GM12872 (cell line): Measurements from ENCODE around the gene DTD2.

Experiments
- TF ChIP-seq, protein P1 (sequence below): IDR thresholded peaks from 3 replicates; pipeline ENCODE4 v1.5.1; 2011; ENCODE audit warnings: low read depth, mild to moderate bottlenecking, low read length, moderate library complexity; ENCODE audit not compliant: insufficient read depth

Gene DTD2

DNA sequence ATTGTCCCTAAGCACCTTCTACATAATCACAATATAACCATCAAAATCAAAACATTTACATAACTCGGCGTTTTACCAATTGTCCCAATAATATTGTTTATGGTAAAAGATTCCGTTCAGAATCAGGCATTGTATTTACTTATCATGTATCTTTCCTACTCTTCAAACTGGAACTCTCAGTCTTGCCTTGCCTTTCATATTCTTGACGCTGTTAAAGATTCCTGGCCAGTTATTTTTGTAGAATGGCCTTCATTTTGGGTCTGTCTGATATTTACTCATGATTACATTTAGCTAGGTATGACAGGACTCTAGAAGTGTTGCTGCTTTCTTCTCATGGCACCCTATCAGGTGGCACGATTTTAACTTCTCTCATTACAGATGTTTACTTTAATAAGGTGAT, 36.1 kb downstream of the DTD2 start:
- TF ChIP-seq, protein P1, sequence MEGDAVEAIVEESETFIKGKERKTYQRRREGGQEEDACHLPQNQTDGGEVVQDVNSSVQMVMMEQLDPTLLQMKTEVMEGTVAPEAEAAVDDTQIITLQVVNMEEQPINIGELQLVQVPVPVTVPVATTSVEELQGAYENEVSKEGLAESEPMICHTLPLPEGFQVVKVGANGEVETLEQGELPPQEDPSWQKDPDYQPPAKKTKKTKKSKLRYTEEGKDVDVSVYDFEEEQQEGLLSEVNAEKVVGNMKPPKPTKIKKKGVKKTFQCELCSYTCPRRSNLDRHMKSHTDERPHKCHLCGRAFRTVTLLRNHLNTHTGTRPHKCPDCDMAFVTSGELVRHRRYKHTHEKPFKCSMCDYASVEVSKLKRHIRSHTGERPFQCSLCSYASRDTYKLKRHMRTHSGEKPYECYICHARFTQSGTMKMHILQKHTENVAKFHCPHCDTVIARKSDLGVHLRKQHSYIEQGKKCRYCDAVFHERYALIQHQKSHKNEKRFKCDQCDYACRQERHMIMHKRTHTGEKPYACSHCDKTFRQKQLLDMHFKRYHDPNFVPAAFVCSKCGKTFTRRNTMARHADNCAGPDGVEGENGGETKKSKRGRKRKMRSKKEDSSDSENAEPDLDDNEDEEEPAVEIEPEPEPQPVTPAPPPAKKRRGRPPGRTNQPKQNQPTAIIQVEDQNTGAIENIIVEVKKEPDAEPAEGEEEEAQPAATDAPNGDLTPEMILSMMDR: no peak

DNA sequence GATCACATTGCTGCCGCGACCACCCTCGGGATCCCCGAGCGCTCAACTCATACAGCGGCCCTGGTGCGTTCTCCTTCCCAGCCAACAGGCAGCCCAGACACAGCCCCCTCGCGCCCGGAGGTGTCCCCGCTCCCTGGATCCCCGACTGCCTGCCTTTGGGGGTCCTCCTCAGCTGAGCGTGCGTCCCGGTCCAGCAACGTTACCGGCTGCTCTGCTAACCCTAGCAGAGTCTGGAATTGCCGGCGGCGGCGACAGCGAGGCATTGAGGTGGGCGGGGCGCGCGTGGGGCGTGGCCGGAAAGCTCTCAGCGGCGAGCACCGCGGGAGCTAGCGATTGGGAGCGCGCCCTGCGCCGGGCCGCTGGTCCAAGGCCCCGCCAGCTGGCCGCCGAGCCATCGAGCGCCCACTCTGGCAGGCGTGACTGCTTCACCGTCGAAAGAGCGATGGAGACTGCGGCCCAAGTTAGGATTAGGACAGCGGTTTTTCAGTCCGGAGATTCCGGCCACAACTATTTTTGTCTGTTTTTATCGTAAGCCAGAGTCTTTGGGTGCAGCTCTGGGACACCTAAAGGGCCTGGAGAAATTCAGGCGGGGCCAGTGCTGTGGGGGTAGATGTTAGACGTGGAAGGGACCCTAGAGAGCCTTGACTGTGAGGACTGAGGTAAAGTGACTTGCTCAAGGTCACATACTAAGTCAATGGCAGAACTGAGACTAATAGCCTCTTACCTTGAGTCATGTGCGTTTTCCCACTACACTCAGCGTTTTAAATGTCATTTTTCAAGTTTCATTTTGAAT, 36.8 kb downstream of the DTD2 start, which contains the start of gene HEATR5A:
HEATR5A (minus strand) TSS at position 232 of the 793 bp plus-strand sequence. CDS start 17,575 bp downstream, outside the sequence.
- TF ChIP-seq, protein P1: peak; percentile 25; the same call in 1 of the 3 replicates

DNA sequence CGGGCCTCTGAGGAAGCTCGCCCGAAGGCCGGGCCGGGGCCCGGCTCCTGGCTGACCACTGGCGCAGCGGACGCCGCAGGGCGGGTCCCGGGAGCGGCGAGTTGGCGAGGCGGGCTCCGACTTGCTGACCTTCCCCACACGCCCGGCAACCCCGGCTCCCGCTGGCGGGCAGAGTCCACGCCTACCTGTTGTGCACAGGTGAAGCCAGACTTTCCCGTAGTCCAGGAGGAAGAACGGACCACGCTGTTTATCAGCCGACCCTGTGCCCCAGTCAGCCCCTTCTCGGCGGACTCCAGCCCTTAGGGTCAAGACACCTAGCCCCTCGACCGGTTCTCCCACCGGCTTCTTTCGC, 37.4 kb downstream of the DTD2 start:
- TF ChIP-seq, protein P1: no peak

DNA sequence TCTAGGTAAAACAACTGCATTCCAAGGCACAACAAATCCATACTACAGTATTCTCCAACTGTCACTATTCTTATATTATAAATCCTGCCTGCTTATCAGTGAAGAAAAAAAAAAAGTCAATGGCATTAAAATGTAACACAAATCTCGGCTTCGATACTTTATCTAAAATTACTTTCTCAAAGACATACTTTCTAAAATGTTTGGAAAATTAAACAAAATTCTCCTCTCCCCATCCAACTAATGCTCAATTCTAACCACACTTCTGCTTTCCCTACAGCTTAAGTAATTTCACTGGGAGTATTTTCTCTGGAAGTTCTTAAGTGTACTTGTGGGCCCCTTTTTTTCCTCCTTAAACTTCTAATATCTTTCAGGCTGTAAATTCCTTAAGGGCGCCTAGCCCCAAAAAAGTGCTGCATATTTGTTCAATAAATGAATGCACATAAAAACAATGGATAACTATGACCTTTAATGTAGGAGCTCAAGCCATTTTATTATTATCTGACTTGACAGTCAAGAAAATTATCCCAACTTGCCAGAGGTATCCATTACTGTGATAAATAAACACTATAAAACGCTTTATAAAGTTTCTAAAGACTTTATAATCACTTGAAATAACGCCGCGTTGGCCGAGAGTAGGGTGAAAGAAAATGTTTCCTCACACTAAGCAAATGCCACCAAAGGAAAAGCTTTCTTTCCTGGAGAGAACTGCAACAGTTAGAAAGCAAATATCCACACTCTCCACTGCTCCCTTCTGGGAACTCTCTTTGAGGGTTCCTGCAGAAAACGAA, 37.9 kb downstream of the DTD2 start:
- TF ChIP-seq, protein P1: no peak

DNA sequence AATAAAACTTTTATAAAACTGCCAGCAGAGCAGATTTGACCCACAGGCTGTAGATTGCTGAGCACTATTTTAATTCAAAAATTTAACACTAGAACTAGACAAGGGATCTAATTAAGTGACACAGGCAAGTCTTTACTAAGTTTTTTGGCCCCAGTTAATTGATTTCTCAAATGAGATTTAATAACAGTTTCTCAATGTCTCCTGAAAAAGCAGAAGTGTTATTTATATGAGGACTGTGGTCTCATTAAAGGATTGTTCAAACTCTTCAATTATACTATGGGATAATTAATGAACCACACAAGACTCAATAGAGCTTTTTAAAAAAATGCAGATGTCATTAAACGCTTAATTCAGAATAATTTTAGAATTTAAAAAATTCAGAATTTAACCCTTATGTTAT, 38.9 kb downstream of the DTD2 start:
- TF ChIP-seq, protein P1: no peak

DNA sequence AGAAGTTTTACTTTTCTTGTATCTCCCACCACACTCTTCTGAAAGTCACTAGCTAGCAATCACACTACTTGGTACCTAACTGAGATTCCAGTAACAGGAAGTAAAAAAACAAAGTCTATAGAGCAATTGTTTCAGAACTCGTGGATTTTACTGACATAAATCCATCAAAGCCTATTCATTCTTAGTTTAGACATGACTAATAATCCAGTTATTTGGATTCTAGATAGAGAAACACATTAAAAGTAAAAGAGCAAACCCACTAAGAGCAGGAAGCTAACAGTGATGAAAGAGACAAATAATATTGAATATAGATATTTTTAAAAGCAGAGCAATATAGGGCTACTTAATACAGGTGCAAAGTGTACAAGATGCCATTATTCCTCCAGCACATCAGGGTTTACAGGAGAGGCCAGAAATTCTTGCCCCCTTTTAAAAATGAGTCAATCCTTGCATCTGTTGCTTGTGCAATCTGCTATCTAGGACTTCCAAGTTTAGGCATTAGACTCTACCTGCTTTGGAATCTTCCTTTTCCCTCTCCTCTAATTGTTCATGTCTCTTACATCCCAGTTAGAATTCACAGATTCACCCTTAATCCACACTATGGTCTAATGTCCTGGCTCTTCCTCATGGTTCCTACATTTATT, 43.0 kb downstream of the DTD2 start:
- TF ChIP-seq, protein P1: no peak

DNA sequence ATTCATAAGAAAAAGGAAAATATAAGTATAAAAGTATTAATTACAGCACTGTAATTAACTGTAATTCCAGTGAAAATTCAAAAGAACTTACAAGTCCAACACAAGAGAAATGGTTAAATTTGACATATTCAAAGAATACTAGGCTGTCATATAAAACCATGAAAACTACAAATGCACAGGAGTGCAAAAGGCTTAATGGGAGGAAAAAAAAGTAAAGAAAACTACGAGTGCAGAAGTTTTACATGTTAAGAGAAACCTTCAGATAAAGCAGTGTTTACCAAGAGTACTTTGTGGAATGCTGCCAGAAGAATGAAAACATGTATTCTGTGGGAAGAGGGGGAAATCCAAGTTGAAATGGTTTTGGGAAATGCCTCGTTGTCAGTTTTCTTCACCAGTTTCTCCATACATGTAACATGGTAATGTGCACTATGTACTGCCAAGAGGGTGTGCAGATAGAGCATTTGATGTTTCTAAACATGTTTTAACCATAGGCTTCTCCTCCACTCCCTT, 46.0 kb downstream of the DTD2 start:
- TF ChIP-seq, protein P1: no peak
